ELR (cell line): ENCODE data around the gene SEC14L2.
A peak's percentile ranks its signal among the peaks of the same experiment; 100 is the strongest.

Experiments
- DNase-seq: peaks from one replicate; pipeline ENCODE4 v3.0.0-alpha.2; 2015; ENCODE audit warnings: low read depth

The SEC14L2 gene

GRCh38 chr22:30396871-30397655, at the start of gene SEC14L2:
TSS of gene SEC14L2 (plus strand) at chr22:30397018. CDS start at chr22:30397117, 99 bp downstream.
- DNase-seq = peak; percentile 74

- no peak for DNase-seq
Observed at GRCh38 chr22:30347255-30347892, 49.4 kb upstream of the SEC14L2 start.

- no peak for DNase-seq
Observed at GRCh38 chr22:30348404-30348803, 48.4 kb upstream of the SEC14L2 start.

GRCh38 chr22:30348809-30349208, 48.0 kb upstream of the SEC14L2 start:
- DNase-seq = no peak

GRCh38 chr22:30351226-30351625, 45.6 kb upstream of the SEC14L2 start:
- DNase-seq = peak; percentile 71

GRCh38 chr22:30354644-30355043, 42.2 kb upstream of the SEC14L2 start:
- DNase-seq = peak; percentile 34

GRCh38 chr22:30356449-30357235, 40.2 kb upstream of the SEC14L2 start, which contains the start of the genes CCDC157 and SF3A1:
TSS of gene CCDC157 (plus strand) at chr22:30357007. CDS start at chr22:30366001, 8,994 bp downstream.
TSS of gene SF3A1 (minus strand) at chr22:30356894. CDS start at chr22:30356792, 102 bp downstream.
- peak; percentile 93 for DNase-seq

- no peak for DNase-seq
Observed at GRCh38 chr22:30357236-30357570, 39.6 kb upstream of the SEC14L2 start.

- no peak for DNase-seq
Observed at GRCh38 chr22:30357650-30358215, 39.1 kb upstream of the SEC14L2 start.

GRCh38 chr22:30358541-30358940, 38.3 kb upstream of the SEC14L2 start:
- no peak for DNase-seq

- DNase-seq = no peak
Observed at GRCh38 chr22:30361916-30362650, 34.7 kb upstream of the SEC14L2 start.

- DNase-seq = peak; percentile 10
Observed at GRCh38 chr22:30362651-30363281, 34.1 kb upstream of the SEC14L2 start.

- DNase-seq = no peak
Observed at GRCh38 chr22:30365891-30366290, 30.9 kb upstream of the SEC14L2 start.

GRCh38 chr22:30368420-30368819, 28.4 kb upstream of the SEC14L2 start:
- DNase-seq = no peak

GRCh38 chr22:30370641-30371230, 26.1 kb upstream of the SEC14L2 start:
- DNase-seq = no peak

- no peak for DNase-seq
Observed at GRCh38 chr22:30371321-30371720, 25.5 kb upstream of the SEC14L2 start.

GRCh38 chr22:30371981-30372380, 24.8 kb upstream of the SEC14L2 start:
- DNase-seq = no peak

GRCh38 chr22:30372915-30373314, 23.9 kb upstream of the SEC14L2 start:
- no peak for DNase-seq

- DNase-seq = no peak
Observed at GRCh38 chr22:30373331-30374325, 23.2 kb upstream of the SEC14L2 start.
